Measurements from ENCODE around the gene GAS6. TPM values are rescaled to one million over a fixed set of nuclear protein-coding genes. Genes with fewer than 3 reads are reported as not detected.

GAS6 gene
- total and polyA plus RNA-seq, 11 donors: 96.7 to 438 (median 183) TPM

DNA sequence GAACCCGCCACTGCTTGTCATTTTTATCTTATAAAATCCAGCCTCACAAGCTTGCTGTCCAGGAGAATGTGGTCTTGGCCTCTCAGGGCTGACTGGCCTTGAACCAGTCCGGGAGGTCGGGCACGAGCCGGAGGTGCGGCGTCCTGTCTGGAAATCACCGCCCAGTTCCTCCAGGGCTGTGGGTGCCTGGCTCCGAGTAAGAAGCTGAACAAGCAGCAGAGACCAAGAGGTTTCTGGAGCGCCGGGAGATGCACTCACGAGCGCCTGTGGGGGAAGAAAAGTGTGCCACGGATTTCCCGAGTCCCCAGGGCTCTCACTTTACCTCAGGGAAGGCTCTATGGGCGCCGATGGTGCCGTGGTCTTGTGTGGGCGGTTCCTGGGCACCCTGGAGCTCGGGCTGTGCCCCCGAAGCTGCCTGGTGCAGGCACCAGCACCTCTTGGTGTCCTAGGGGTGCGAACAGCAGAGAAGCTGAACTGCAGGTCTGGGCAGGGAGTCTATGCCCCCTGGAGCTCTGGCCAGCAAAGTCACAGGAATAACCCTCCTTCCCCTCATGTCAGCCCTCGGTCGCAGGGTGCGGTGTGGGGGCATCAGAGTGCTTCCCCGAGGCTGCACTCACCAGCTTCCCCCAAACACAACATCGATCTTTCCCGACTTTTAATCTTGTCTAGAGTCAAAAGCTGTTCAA is 50.0 kb downstream of the GAS6 start:
- WGBS, 4 donors: 66 to 73% (median 67%) methylated on average over 24 to 28 of the region's 28 CpGs
- DNase-seq: peak in 1 of 5 donors; percentile 60
- no peaks in the 10 kb centered on the region for H3K36me3 ChIP-seq
- H3K4me1 ChIP-seq: peaks cover 0 to 43% (median 30%) of the 10 kb centered on the region in 12 donors
- TF ChIP-seq, protein P1, sequence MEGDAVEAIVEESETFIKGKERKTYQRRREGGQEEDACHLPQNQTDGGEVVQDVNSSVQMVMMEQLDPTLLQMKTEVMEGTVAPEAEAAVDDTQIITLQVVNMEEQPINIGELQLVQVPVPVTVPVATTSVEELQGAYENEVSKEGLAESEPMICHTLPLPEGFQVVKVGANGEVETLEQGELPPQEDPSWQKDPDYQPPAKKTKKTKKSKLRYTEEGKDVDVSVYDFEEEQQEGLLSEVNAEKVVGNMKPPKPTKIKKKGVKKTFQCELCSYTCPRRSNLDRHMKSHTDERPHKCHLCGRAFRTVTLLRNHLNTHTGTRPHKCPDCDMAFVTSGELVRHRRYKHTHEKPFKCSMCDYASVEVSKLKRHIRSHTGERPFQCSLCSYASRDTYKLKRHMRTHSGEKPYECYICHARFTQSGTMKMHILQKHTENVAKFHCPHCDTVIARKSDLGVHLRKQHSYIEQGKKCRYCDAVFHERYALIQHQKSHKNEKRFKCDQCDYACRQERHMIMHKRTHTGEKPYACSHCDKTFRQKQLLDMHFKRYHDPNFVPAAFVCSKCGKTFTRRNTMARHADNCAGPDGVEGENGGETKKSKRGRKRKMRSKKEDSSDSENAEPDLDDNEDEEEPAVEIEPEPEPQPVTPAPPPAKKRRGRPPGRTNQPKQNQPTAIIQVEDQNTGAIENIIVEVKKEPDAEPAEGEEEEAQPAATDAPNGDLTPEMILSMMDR (IDR thresholded peaks at IDR 0.05): no peak
- TF ChIP-seq POLR2A (IDR thresholded peaks at IDR 0.05): no peak
- H3K27ac ChIP-seq: peak overlapping the region in 4 of 12 donors; percentile 10 to 46 (median 34)
- intact Hi-C loops (cut with DNase I): loop anchor here in 1 of 10 donors (5.0 kb wide), 1 partner anchor 408 kb away; no protein-coding TSS in a partner anchor
- ATAC-seq: peak in 1 of 4 donors; percentile 14
- H3K27me3 ChIP-seq: no peaks in the 10 kb centered on the region
- no peak overlapping the region for H3K4me3 ChIP-seq
- peaks cover 0 to 2% (median 0%) of the 10 kb centered on the region in 12 donors for H3K9me3 ChIP-seq

DNA sequence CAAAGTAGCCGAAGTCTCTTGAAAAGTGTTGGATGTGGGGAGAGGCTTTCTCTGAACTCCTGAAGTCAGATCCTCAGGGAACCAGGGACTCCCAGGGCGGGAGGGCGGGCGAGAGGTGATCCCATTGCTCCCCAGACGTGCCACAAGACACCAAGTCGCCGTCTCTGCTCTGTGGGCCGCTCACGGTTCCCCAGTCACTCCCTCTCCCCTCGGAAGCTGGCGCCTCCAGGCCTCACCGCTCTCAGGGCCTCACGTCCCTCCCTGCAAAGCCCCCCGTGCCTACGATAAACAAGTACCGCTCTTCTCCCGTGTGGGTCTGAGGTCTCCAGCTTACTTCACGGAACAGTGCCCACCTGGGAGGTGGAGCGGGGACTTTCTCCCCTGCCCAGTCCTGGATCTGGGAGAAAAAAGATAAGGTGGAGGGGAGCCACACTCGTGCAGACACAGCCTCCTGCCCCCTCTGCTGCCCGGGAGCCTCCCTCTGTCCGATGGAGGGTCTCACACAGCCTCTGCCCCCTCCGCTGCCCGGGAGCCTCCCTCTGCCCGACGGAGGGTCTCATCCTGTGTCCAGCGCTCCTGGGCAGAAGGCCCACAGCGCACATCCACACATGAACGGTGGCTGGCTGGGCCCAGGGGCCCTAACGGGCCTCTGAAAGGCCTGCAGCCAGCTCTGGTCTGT is 50.7 kb downstream of the GAS6 start:
- H3K4me1 ChIP-seq: peaks cover 0 to 37% (median 23%) of the 10 kb centered on the region in 12 donors
- no peak for DNase-seq
- intact Hi-C loops (cut with DNase I): loop anchor here in 1 of 10 donors (5.0 kb wide), 1 partner anchor 409 kb away; no protein-coding TSS in a partner anchor
- no peak for ATAC-seq
- peak overlapping the region in 3 of 12 donors; percentile 27 to 46 (median 40) for H3K27ac ChIP-seq
- WGBS, 4 donors: 79 to 88% (median 83%) methylated on average over 24 to 30 of the region's 30 CpGs
- TF ChIP-seq, protein P1 (IDR thresholded peaks at IDR 0.05): no peak
- TF ChIP-seq POLR2A (IDR thresholded peaks at IDR 0.05): no peak
- H3K4me3 ChIP-seq: no peak overlapping the region
- H3K9me3 ChIP-seq: peaks cover 0 to 9% (median 1%) of the 10 kb centered on the region in 12 donors
- no peaks in the 10 kb centered on the region for H3K27me3 ChIP-seq
- H3K36me3 ChIP-seq: no peaks in the 10 kb centered on the region

- DNase-seq (no peak), ATAC-seq (no peak)
- no peaks in the 10 kb centered on the region for H3K36me3 ChIP-seq
- intact Hi-C loops (cut with DNase I): loop anchor here in 1 of 10 donors (5.0 kb wide), 1 partner anchor 410 kb away; no protein-coding TSS in a partner anchor
- no peak for TF ChIP-seq POLR2A (IDR thresholded peaks at IDR 0.05)
- TF ChIP-seq, protein P1 (IDR thresholded peaks at IDR 0.05): no peak
- H3K9me3 ChIP-seq: peaks cover 0 to 15% (median 3%) of the 10 kb centered on the region in 12 donors
- peaks cover 0 to 29% (median 16%) of the 10 kb centered on the region in 12 donors for H3K4me1 ChIP-seq
- WGBS, 4 donors: 90 to 94% (median 93%) methylated on average over 29 to 51 of the region's 51 CpGs
- no peak overlapping the region for H3K4me3 ChIP-seq
- no peaks in the 10 kb centered on the region for H3K27me3 ChIP-seq
- no peak overlapping the region for H3K27ac ChIP-seq
Observed at GRCh38 chr13:113812178-113813040, 51.5 kb downstream of the GAS6 start.
